GM12864 (cell line): ENCODE data around the gene LPCAT1.

Experiments
- DNase-seq: peaks from one replicate; pipeline ENCODE4 v3.0.0-alpha.2; 2011; ENCODE audit warnings: low read depth
- H3K4me3 ChIP-seq: 2 replicates; pipeline ENCODE4 v1.5.1; 2011; ENCODE audit warnings: mild to moderate bottlenecking, low read depth, low read length, control low read depth
- TF ChIP-seq, protein P1 (sequence below): IDR thresholded peaks from 2 replicates; pipeline ENCODE4 v1.5.1; 2011; ENCODE audit warnings: low read depth, mild to moderate bottlenecking, moderate library complexity, low read length, control low read depth, inconsistent platforms; ENCODE audit errors: missing control alignments

LPCAT1 gene

DNA sequence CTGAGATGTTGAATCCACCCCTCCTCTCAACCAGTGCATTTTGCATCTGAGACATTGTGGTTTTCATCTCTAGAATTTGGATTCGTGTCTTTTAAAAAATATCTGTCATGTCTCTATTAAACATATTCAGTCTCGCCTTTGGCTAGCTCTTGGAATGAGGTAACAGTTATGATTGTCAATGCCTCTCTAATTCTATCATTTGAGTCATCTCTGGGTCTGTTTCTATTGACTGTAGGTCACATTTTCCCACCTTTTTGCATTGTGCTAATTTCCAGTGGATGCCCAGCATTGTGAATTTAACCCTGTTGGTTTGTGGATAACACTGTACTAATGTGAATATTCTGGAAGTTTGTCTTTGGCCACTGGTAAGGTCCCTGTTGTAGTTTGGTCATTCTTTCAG, 70.1 kb downstream of the LPCAT1 start:
- no peak for DNase-seq
- TF ChIP-seq, protein P1, sequence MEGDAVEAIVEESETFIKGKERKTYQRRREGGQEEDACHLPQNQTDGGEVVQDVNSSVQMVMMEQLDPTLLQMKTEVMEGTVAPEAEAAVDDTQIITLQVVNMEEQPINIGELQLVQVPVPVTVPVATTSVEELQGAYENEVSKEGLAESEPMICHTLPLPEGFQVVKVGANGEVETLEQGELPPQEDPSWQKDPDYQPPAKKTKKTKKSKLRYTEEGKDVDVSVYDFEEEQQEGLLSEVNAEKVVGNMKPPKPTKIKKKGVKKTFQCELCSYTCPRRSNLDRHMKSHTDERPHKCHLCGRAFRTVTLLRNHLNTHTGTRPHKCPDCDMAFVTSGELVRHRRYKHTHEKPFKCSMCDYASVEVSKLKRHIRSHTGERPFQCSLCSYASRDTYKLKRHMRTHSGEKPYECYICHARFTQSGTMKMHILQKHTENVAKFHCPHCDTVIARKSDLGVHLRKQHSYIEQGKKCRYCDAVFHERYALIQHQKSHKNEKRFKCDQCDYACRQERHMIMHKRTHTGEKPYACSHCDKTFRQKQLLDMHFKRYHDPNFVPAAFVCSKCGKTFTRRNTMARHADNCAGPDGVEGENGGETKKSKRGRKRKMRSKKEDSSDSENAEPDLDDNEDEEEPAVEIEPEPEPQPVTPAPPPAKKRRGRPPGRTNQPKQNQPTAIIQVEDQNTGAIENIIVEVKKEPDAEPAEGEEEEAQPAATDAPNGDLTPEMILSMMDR = no peak
- no peak overlapping the region for H3K4me3 ChIP-seq

DNA sequence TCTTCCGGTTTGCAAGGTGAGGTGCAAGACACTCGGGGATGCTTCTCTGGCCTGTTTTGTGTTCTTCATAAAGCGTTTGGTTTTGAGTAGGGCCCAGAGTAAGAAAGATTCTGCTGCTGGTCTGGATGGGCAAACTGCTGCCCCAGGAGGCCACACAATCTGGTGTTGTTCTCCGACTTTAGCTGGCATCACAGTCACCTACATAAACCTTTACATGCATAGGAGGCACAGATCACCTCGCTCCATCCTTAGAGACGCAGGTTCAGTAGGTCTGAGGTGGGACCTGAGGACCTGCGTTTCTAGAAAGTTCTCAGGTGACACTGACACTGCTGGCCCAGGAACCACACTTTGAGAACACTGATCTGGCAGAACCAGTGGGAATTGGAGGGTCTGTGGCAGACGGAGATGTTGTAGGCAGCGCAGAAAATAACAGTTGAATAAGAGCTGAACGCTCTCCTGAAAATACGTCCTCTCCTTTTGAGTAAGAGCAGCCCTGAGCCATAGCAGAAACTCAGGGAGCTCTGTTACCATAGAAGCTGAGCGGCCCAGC, 74.6 kb downstream of the LPCAT1 start:
- H3K4me3 ChIP-seq = no peak overlapping the region
- no peak for DNase-seq
- TF ChIP-seq, protein P1 = no peak

DNA sequence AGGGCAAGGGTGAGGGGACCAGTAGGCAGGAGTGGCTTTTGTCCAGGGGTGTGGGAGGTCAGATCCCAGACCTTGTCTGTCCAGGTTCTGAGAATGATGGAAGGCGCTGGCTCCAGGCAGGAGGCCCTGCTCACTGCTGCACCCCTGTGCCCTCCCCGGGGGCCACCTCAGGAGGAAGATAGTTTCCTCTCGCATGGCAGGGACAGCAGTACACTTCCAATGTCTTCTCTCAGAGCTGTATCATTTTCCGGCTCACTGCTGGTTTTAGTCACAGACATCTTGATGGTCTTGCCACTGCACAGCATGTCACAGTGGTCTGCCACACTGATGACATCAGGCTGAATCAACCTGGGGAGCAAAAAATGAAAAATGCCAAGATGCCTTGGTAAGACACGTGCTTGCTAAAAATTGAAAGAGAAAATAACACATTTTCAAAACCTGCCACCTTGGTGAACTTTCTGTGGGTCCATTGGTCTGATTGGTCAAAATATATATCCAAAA, 75.2 kb downstream of the LPCAT1 start:
- no peak for DNase-seq
- TF ChIP-seq, protein P1 = no peak
- H3K4me3 ChIP-seq = no peak overlapping the region

DNA sequence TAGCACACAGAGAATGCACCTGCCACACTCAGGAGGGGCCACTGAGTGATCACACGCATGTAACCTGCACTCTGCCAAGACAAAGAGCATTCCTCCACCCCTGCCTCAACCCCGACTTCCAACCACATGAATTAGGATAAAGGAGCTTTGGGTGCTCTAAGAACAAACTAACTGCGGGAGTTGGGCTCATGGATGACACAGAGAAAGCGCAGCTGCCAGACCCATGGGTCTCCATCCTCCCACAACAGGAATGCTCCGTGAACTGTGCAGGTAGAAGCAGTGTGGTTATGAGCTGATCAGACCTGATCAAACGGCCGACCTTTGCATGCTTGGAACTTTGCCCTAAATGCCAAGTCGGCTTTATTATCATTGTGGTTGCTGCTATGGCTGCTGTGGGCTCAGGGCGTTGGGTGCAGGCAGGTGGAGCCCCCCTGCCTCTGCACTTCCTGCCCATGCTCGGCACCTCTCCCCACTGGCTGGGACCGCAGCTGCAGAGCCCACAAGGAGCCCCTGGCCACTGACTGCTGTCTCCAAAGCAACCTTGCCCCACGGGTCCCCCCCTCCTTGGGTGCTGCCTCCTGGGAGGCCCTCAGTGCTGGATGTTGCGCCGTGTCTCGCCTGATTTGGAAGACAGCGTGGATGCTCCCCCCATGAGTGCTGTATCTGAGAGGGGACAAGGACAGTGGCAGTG, 75.9 kb downstream of the LPCAT1 start:
- DNase-seq = no peak
- TF ChIP-seq, protein P1 = no peak
- H3K4me3 ChIP-seq = no peak overlapping the region

DNA sequence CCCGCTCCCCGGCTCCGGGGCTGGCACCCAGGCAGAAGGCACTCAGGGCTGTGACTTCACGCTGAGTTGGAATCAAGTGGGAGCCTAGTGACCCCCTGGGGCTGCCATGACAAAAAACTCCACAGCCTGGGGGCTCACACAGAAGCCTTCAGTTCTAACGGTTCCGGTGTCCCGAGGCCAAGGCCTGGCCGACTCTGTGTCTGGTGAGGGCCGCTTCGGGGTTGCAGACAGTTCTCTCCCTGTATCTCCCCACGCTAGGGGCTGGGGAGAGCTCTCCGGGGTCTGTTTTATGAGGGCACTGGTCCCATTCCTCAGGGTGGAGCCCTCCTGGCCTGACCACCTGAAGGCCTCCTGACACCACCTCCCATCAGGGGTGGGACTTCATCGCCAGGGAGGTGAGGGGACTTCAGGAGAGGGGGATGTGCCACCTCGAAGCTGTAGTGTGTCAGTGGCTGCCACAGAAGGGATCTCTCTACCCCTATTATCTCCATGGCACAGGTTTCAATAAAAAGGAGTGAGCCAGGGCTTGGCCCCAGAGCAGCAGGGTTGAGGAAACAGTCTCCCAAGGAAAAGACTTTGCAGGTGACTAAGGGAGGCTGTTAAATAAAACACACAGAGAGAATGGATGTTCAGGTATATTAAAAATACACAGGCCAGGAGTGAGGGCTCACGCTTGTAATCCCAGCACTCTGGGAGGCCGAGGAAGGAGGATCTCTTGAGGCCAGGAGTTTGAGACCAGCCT, 77.0 kb downstream of the LPCAT1 start:
- TF ChIP-seq, protein P1 = no peak
- no peak for DNase-seq
- no peak overlapping the region for H3K4me3 ChIP-seq

DNA sequence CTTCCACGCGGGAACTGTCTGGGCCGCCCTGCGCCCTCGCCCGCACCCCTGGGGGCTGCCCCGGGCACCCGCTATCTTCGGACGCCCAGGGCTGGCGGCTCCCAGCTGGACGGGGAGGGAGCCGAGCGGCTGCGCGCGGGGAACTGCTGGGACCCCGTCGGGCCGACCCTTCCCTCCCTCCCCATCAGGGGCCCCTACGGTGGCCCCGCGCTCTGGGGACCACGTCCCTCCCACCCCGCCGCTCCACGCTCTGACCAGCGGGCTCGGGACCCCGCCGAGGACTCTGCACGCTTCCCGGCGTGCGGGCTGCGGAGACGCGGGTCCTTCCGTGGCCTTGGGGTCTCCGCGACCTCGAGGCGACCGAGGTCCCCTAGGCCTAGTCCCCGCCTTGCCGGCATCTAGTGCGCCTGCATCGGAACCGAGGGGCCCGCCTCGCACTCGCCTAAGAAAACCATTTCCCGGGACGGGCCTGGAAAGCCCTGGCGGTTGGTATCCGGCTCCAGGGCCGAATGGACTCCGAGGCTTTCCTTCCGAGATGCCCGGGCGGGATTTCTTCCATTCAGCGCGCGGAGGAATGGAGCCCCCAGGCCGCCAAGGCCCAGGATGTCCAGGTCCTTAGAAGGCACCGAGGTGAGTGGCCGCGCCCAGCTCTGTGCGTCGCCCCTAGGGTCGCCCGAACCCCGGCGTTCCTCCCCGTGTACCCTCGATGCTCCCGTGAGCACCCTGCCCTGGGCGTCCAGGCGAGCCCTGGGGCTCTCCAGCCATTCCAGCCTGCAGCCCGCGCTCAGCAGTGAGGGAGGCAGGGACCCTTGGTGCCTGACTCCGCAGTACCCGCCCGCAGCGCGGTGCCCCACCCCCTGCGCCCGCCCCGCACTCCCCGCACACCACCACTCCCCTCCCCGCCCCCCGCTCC, 77.8 kb downstream of the LPCAT1 start:
- H3K4me3 ChIP-seq = no peak overlapping the region
- no peak for DNase-seq
- TF ChIP-seq, protein P1 = no peak
